Nephron progenitor cell (in vitro differentiated cells): Measurements from ENCODE around the gene NCAPD3.

Experiments used
- DNase-seq: peaks from one replicate; pipeline ENCODE4 v3.0.0; 2021
- H3K27ac Mint-ChIP-seq: 2 replicates; pipeline ENCODE4 v1.8.0; 2021; ENCODE audit warnings: mild to moderate bottlenecking, moderate library complexity, mixed read lengths
- H3K27me3 Mint-ChIP-seq: 2 replicates; pipeline ENCODE4 v1.8.0; 2021; ENCODE audit warnings: mild to moderate bottlenecking, low read depth, mixed read lengths; ENCODE audit not compliant: poor library complexity
- H3K36me3 Mint-ChIP-seq: 2 replicates; pipeline ENCODE4 v1.8.0; 2021; ENCODE audit warnings: low read depth, mixed read lengths
- H3K4me1 Mint-ChIP-seq: 2 replicates; pipeline ENCODE4 v1.8.0; 2021; ENCODE audit warnings: mixed read lengths
- H3K4me3 Mint-ChIP-seq: 2 replicates; pipeline ENCODE4 v1.8.0; 2021; ENCODE audit warnings: mild to moderate bottlenecking, moderate library complexity, mixed read lengths
- H3K9me3 Mint-ChIP-seq: 2 replicates; pipeline ENCODE4 v1.8.0; 2021; ENCODE audit warnings: mild to moderate bottlenecking, moderate library complexity, mixed read lengths
- TF ChIP-seq, protein P1 (sequence below): fragments of 200-600 bp; sonication (generic); IDR thresholded peaks from 2 replicates; pipeline ENCODE4 v1.5.0; 2021; ENCODE audit warnings: antibody characterized with exemption

The NCAPD3 gene

DNA sequence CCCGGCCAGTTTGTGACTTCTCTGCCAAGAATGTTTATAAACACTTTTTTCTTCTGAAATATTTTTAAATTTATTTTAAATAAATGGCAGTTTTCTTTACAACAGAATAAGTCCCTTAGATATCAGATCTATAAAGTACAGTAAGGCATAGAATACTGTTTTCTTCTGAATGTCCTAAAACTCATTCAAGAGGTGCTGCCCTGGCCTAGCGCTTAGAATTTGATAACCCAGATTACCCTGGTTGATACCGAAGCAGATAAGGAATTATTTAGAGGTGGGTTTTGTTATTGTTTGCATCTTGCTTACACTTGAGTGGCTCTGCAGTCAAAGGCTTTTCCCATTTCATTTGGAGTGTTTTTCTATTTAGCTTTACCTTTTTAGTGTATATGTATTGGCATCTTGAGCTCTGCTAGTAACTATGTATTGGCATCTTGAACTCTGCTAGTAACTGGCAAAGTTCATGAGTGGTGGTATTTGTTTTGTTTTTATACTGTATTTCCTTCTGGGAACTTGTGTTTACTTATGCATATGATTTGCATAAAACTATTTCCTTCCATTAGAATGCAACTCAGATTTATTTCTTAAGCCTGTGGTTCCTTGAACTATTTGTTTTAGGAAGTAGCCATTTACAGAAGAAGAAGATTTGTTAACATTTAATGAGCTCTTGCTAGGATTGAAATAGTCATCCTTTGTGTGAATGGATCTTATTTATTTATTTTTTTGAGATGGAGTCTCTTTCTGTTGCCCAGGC, 30.8 kb upstream of the NCAPD3 start:
- Mint-ChIP-seq H3K4me1 (peaks cover 28% of the 10 kb centered on the region), H3K36me3 (peaks cover 4% of the 10 kb centered on the region), H3K27ac (no peak overlapping the region), H3K9me3 (no peaks in the 10 kb centered on the region), H3K27me3 (no peaks in the 10 kb centered on the region), H3K4me3 (peak overlapping the region; percentile 93)
- TF ChIP-seq, protein P1, sequence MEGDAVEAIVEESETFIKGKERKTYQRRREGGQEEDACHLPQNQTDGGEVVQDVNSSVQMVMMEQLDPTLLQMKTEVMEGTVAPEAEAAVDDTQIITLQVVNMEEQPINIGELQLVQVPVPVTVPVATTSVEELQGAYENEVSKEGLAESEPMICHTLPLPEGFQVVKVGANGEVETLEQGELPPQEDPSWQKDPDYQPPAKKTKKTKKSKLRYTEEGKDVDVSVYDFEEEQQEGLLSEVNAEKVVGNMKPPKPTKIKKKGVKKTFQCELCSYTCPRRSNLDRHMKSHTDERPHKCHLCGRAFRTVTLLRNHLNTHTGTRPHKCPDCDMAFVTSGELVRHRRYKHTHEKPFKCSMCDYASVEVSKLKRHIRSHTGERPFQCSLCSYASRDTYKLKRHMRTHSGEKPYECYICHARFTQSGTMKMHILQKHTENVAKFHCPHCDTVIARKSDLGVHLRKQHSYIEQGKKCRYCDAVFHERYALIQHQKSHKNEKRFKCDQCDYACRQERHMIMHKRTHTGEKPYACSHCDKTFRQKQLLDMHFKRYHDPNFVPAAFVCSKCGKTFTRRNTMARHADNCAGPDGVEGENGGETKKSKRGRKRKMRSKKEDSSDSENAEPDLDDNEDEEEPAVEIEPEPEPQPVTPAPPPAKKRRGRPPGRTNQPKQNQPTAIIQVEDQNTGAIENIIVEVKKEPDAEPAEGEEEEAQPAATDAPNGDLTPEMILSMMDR: no peak
- DNase-seq: no peak

DNA sequence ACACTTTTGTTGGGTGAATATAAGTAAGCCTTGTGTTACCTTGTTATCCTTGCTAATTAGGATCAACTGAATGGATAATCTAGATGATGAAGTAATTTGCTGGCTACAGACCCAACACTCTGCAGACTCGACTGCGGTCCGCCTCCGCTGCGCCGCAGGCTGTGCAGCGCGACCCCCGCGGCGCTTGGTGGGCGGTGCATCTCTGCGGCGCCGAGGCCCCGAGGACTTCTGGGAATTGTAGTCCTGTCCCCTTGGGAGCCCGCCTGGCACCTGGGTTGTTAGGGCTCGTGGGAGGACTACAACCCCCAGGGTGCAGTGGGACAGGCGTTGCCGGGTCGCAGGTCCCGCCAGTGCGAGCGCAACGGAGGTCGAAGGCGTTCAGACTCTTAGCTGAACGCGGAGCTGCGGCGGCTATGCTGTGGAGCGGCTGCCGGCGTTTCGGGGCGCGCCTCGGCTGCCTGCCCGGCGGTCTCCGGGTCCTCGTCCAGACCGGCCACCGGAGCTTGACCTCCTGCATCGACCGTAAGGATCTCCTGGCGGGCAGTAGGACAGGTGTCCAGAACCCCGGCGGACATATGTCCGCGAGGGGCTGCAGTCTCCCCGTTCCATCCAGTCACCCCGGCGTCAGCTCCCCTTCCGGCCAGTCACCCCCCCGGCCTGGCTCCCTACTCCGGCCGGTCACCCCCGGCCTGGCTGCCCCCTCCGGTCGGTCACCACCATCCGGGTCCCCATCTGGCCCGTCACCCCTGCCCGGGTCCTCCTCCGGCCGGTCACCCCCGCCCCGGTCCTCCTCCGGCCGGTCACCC, 29.6 kb upstream of the NCAPD3 start, which contains the start of the genes ACAD8 and THYN1:
Gene ACAD8, plus strand, starts transcription at position 381 of the 806 bp plus-strand sequence. Its CDS starts 33 bp downstream, at position 414.
Gene THYN1, minus strand, starts transcription at position 165 of the 806 bp plus-strand sequence. CDS start 470 bp downstream, outside the sequence.
- H3K27me3 Mint-ChIP-seq: no peaks in the 10 kb centered on the region
- DNase-seq: peak; percentile 96
- H3K4me1 Mint-ChIP-seq: peaks cover 28% of the 10 kb centered on the region
- TF ChIP-seq, protein P1: no peak
- no peak within 1 kb of the TSS for H3K27ac Mint-ChIP-seq
- peaks cover 7% of the 10 kb centered on the region for H3K36me3 Mint-ChIP-seq
- H3K4me3 Mint-ChIP-seq: peak within 1 kb of the TSS; percentile 93
- H3K9me3 Mint-ChIP-seq: no peaks in the 10 kb centered on the region

DNA sequence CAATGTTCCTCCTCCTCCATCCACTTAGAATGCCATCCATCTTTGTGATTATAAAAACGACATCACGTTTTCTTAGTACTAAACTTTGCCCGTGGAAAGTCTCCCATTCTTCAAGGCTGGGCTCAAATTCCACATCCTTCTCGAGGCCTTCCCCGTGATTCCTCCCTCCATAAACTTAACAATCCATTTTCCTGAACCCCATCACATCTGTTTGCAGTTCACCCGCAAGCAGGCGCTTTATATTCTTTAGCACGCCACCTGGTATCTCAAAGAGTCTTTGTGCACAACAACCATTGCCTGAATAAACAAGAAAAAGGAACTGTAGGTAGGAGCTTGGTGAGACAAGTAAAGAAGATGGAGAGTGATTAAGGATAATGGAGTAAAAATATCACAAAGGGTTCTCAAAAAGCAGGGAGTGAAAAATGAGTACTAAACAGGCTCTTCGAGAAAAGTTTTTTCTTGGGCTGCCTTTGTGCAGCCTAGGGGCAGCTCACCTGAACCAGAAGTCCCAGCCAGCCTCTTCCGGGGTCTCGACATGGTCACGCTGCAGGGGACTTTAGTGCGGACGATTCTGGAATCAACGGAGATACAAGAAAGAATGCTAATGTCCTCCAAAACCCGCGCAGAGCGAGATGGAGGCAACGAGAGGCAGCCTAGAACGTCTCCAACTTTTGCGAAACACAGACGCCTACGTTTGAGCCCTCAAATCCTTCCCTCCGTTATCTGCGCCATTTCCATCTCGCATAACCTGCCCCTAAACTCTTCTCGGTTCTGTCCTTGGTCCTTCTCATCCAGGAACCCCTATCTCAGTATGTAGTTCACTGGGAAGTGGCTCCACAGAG, 28.8 kb upstream of the NCAPD3 start:
- peak; percentile 22 for DNase-seq
- Mint-ChIP-seq H3K36me3 (peaks cover 15% of the 10 kb centered on the region), H3K27ac (no peak overlapping the region), H3K4me1 (peaks cover 28% of the 10 kb centered on the region), H3K9me3 (no peaks in the 10 kb centered on the region), H3K27me3 (no peaks in the 10 kb centered on the region), H3K4me3 (peak overlapping the region; percentile 93)
- TF ChIP-seq, protein P1: no peak

DNA sequence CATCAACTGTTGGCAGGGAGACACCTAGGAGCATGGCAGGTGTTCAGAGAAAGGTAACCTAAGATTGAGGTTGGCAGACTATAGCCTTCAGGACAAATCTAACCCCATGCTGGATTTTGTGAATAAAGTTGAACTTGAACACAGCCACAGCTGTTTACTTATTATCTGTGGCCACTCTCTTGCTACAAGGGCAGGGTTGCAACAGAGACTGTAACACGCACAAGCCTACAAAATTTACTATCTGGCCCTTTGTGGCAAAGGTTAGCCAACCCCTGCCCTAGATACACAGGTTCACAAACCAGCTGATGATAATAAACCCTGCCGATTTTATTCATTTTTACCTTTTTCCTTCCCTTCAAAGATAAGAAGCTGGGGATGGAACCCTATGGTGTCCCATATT, 26.9 kb upstream of the NCAPD3 start:
- TF ChIP-seq, protein P1: no peak
- Mint-ChIP-seq H3K4me3 (no peak overlapping the region), H3K9me3 (no peaks in the 10 kb centered on the region), H3K27me3 (no peaks in the 10 kb centered on the region), H3K4me1 (peaks cover 28% of the 10 kb centered on the region), H3K27ac (no peak overlapping the region), H3K36me3 (peaks cover 25% of the 10 kb centered on the region)
- DNase-seq: no peak

DNA sequence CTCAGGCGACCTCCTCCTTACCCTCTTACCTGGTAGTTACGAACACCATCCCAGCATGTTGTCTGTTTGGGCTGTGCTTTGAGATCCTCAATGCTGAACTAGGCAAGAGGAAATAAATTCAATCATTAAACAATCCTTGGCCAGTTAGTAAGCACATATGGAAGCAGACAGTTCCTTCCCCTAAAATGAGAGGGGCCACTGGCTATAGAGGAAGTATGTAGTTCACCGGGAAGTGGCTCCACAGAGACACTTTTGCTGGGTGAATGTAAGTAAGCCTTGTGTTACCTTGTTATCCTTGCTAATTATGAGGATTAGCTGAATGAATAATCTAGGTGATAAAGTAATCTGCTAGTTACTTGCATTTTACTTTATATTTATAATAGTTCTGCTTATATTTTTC, 26.5 kb upstream of the NCAPD3 start:
- no peak overlapping the region for H3K27ac Mint-ChIP-seq
- no peak for DNase-seq
- H3K4me3 Mint-ChIP-seq: no peak overlapping the region
- H3K36me3 Mint-ChIP-seq: peaks cover 25% of the 10 kb centered on the region
- no peaks in the 10 kb centered on the region for H3K9me3 Mint-ChIP-seq
- TF ChIP-seq, protein P1: no peak
- no peaks in the 10 kb centered on the region for H3K27me3 Mint-ChIP-seq
- H3K4me1 Mint-ChIP-seq: peaks cover 28% of the 10 kb centered on the region
